Stimulated activated naive CD4-positive, alpha-beta T cell treated with Interleukin-2 at 50 U/mL for 16 hours (primary cell): Measurements from ENCODE around the gene POU2AF2.
"Not testable (repeated sequence)": the region's sequence is repeated elsewhere in the genome, so short reads cannot be mapped to it uniquely, and the experiment has no call there.

Source experiments
- DNase-seq: peaks from one replicate; lab custom pipeline; 2025; lab: John Stamatoyannopoulos, UW

POU2AF2 gene

GRCh38 chr11:111303461-111303860 lies 57.9 kb downstream of the POU2AF2 start:
- no peak for DNase-seq

GRCh38 chr11:111305162-111305802 lies 59.8 kb downstream of the POU2AF2 start:
- DNase-seq, result no peak

- no peak for DNase-seq
Observed at GRCh38 chr11:111305876-111306275, 60.4 kb downstream of the POU2AF2 start.

GRCh38 chr11:111306321-111306720 lies 60.8 kb downstream of the POU2AF2 start:
- DNase-seq, result no peak

GRCh38 chr11:111307472-111308108 lies 62.1 kb downstream of the POU2AF2 start:
- DNase-seq, result no peak

- no peak for DNase-seq
Observed at GRCh38 chr11:111308140-111308539, 62.6 kb downstream of the POU2AF2 start.

- DNase-seq, result no peak
Observed at GRCh38 chr11:111309215-111309915, 63.8 kb downstream of the POU2AF2 start.

- DNase-seq, result no peak
Observed at GRCh38 chr11:111310088-111310487, 64.6 kb downstream of the POU2AF2 start.

- no peak for DNase-seq
Observed at GRCh38 chr11:111310723-111311122, 65.2 kb downstream of the POU2AF2 start.

- no peak for DNase-seq
Observed at GRCh38 chr11:111312076-111312475, 66.6 kb downstream of the POU2AF2 start.

- no peak for DNase-seq
Observed at GRCh38 chr11:111319296-111319695, 73.8 kb downstream of the POU2AF2 start.

- DNase-seq, result not testable (repeated sequence)
Observed at GRCh38 chr11:111320199-111320598, 74.7 kb downstream of the POU2AF2 start.

- no peak for DNase-seq
Observed at GRCh38 chr11:111320728-111321568, 75.4 kb downstream of the POU2AF2 start.

GRCh38 chr11:111322534-111322933 lies 77.0 kb downstream of the POU2AF2 start:
- DNase-seq, result no peak

- DNase-seq, result no peak
Observed at GRCh38 chr11:111324277-111324720, 78.8 kb downstream of the POU2AF2 start.

GRCh38 chr11:111325259-111325658 lies 79.7 kb downstream of the POU2AF2 start:
- no peak for DNase-seq

- DNase-seq, result no peak
Observed at GRCh38 chr11:111326824-111327223, 81.3 kb downstream of the POU2AF2 start.

GRCh38 chr11:111327908-111328624 lies 82.5 kb downstream of the POU2AF2 start:
- no peak for DNase-seq

GRCh38 chr11:111329306-111330204 lies 84.0 kb downstream of the POU2AF2 start:
- no peak for DNase-seq

- no peak for DNase-seq
Observed at GRCh38 chr11:111330234-111330893, 84.8 kb downstream of the POU2AF2 start.
